HepG2 (cell line): Measurements from ENCODE around the gene BAHCC1. TPM values are rescaled to one million over a fixed set of nuclear protein-coding genes. Genes with fewer than 3 reads are reported as not detected.

Experiments
- ARID3A ChIP-seq: IDR thresholded peaks from 2 replicates; pipeline ENCODE4 v1.6.1; 2012; ENCODE audit warnings: low read depth, low read length, improper control_type of control experiment
- BHLHE40 ChIP-seq: IDR thresholded peaks from 2 replicates; pipeline ENCODE4 v1.6.1; 2011; ENCODE audit warnings: low read length, improper control_type of control experiment
- FOSL2 ChIP-seq: sonication (generic); formaldehyde crosslinking; IDR thresholded peaks from 2 replicates; pipeline ENCODE4 v1.4.0; 2020; ENCODE audit warnings: missing genetic modification reagents
- HNRNPL ChIP-seq: fragments of 200-400 bp; formaldehyde crosslinking; IDR thresholded peaks from 2 replicates; pipeline ENCODE4 v1.6.1; 2017; ENCODE audit warnings: mild to moderate bottlenecking, low read depth, low read length
- HNRNPLL ChIP-seq: fragments of 200-400 bp; formaldehyde crosslinking; IDR thresholded peaks from 2 replicates; pipeline ENCODE4 v1.6.1; 2017; ENCODE audit warnings: mild to moderate bottlenecking, low read depth, low read length; ENCODE audit not compliant: poor library complexity, severe bottlenecking
- KAT7 ChIP-seq: IDR thresholded peaks from 2 replicates; pipeline ENCODE4 v1.6.1; 2018; ENCODE audit warnings: borderline replicate concordance, missing compliant biosample characterization
- MEIS1 ChIP-seq: sonication (generic); formaldehyde crosslinking; IDR thresholded peaks from 2 replicates; pipeline ENCODE4 v1.9.0; 2021; ENCODE audit warnings: mild to moderate bottlenecking, missing genetic modification reagents, moderate library complexity, borderline replicate concordance
- RBFOX2 ChIP-seq: fragments of 200-400 bp; formaldehyde crosslinking; IDR thresholded peaks from 2 replicates; pipeline ENCODE4 v1.6.1; 2017; ENCODE audit warnings: low read depth, mild to moderate bottlenecking, low read length
- SIN3A ChIP-seq: IDR thresholded peaks from 2 replicates; pipeline ENCODE4 v1.6.1; 2011; ENCODE audit warnings: low read depth, mild to moderate bottlenecking, control low read depth, low read length, borderline replicate concordance
- SIN3B ChIP-seq: fragments of 150-350 bp; IDR thresholded peaks from 2 replicates; pipeline ENCODE4 v1.6.1; 2014; ENCODE audit warnings: low read length
- SP1 ChIP-seq, 2 experiments: fragments of 450-650 bp in 1 of 2; sonication (generic) in 1 of 2; formaldehyde crosslinking in 1 of 2; IDR thresholded peaks; 2 replicates each; pipeline versions ENCODE4 v1.4.0 to v1.6.1; 2016 to 2020; ENCODE audit warnings: missing genetic modification reagents in 1 of 2
- TCF12 ChIP-seq, 2 experiments: fragments of 450-650 bp in 1 of 2; sonication (generic) in 1 of 2; formaldehyde crosslinking in 1 of 2; IDR thresholded peaks; 2 replicates each; pipeline versions ENCODE4 v1.6.1 to v1.8.0; 2017 to 2022; ENCODE audit warnings: antibody characterized with exemption in 1 of 2, mild to moderate bottlenecking in 1 of 2, missing genetic modification reagents in 1 of 2, moderate library complexity in 1 of 2
- TFDP1 ChIP-seq: IDR thresholded peaks from 2 replicates; pipeline ENCODE4 v1.6.1; 2016; ENCODE audit warnings: missing compliant biosample characterization, missing genetic modification reagents, borderline replicate concordance
- TRIM22 ChIP-seq: fragments of 450-650 bp; IDR thresholded peaks from 2 replicates; pipeline ENCODE4 v1.6.1; 2017
- ZBED4 ChIP-seq: sonication (generic); formaldehyde crosslinking; IDR thresholded peaks from 2 replicates; pipeline ENCODE4 v1.4.0; 2020; ENCODE audit warnings: missing genetic modification reagents, borderline replicate concordance
- ZFYVE20 ChIP-seq: sonication (generic); formaldehyde crosslinking; IDR thresholded peaks from 2 replicates; pipeline ENCODE4 v1.8.0; 2023; ENCODE audit warnings: low read depth, mild to moderate bottlenecking, moderate library complexity, missing genetic modification reagents, borderline replicate concordance
- ZNF234 ChIP-seq: sonication (generic); formaldehyde crosslinking; conservative IDR thresholded peaks from 2 replicates; pipeline ENCODE4 v1.5.1; 2020; ENCODE audit warnings: mild to moderate bottlenecking, missing genetic modification reagents
- ZNF296 ChIP-seq: sonication (generic); formaldehyde crosslinking; conservative IDR thresholded peaks from 2 replicates; pipeline ENCODE4 v1.5.0; 2020; ENCODE audit warnings: mild to moderate bottlenecking, missing genetic modification reagents
- ZNF607 ChIP-seq: sonication (generic); formaldehyde crosslinking; IDR thresholded peaks from 2 replicates; pipeline ENCODE4 v1.5.1; 2020; ENCODE audit warnings: missing genetic modification reagents, mild to moderate bottlenecking, borderline replicate concordance
- ZNF782 ChIP-seq: sonication (generic); formaldehyde crosslinking; IDR thresholded peaks from 2 replicates; pipeline ENCODE4 v1.4.0; 2020; ENCODE audit warnings: missing genetic modification reagents, mild to moderate bottlenecking, borderline replicate concordance
- polyA plus RNA-seq, 8 experiments: library from polyadenylated mRNA; depleted of rRNA in 3 of 8; stranded (reverse) in 7 of 8; unstranded in 1 of 8; fragments of >200 nt; fragmentation: Illumina TruSeq in 4 of 8; extraction: Trizol in 4 of 8; gene quantifications; 2 replicates each; pipeline versions ENCODE4 v1.2.1 to v1.2.3, GENCODE V29; 2011 to 2016; ENCODE audit warnings: low read depth in 4 of 8, missing spikeins in 1 of 8, mixed read lengths in 1 of 8; ENCODE audit not compliant: insufficient read depth in 1 of 8
- total RNA-seq, 5 experiments: library from RNA; depleted of rRNA; stranded (reverse); fragments of >200 nt; fragmentation: Illumina TruSeq; extraction: Trizol; gene quantifications; 2 replicates each; pipeline ENCODE4 v1.2.3, GENCODE V29; 2016; ENCODE audit warnings: low read depth in 1 of 5

BAHCC1 gene
- total and polyA plus RNA-seq, 2 of the 13 experiments (the other 11 are each of a cell fraction or from before 2014, with no cell fraction given) = 1.4 to 1.7 TPM

GRCh38 chr17:81487487-81488275, 92.4 kb downstream of the BAHCC1 start (continued):
- TF ChIP-seq ZNF782 (CRISPR knock-in tag) (no peak), ZFYVE20 (0 out of 2 replicates have a peak, but pooled peaks have one; percentile 84), ZNF296 (CRISPR knock-in tag) (no peak), TFDP1 (peak; percentile 92), HNRNPL (no peak), RBFOX2 (peak; percentile 94), HNRNPLL (no peak), TRIM22 (no peak), ZNF234 (CRISPR knock-in tag) (no peak), ZNF607 (peak; percentile 90; the same call in 1 of the 2 replicates), MEIS1 (no peak; the same call in 1 of the 2 replicates), ARID3A (no peak), SIN3A (no peak), BHLHE40 (peak; percentile 10; the same call in 1 of the 2 replicates), TCF12 (IDR thresholded peaks at IDR 0.05) (no peak), TCF12 (CRISPR knock-in tag; IDR thresholded peaks at IDR 0.05) (peak; percentile 64; the same call in 1 of the 2 replicates), KAT7 (CRISPR knock-in tag) (peak; percentile 33; the same call in 1 of the 2 replicates), SP1 (IDR thresholded peaks at IDR 0.05) (no peak), SP1 (CRISPR knock-in tag; IDR thresholded peaks at IDR 0.05) (0 out of 2 replicates have a peak, but pooled peaks have one; percentile 11), ZBED4 (CRISPR knock-in tag) (peak; percentile 30; the same call in 1 of the 2 replicates), FOSL2 (CRISPR knock-in tag) (no peak), SIN3B (no peak)
